Hepatocyte (in vitro differentiated cells): Measurements from ENCODE around the gene ODF2. TPM values are rescaled to one million over a fixed set of nuclear protein-coding genes. Genes with fewer than 3 reads are reported as not detected.

Source experiments
- DNase-seq: peaks from one replicate; pipeline ENCODE4 v3.0.0-alpha.2; 2016; ENCODE audit warnings: low spot score
- H2AFZ ChIP-seq: fragments of 200-600 bp; sonication (generic); 2 replicates; pipeline ENCODE4 v1.6.0; 2016; ENCODE audit warnings: antibody characterized with exemption, mild to moderate bottlenecking
- H3K27ac ChIP-seq: fragments of 200-600 bp; sonication (generic); 2 replicates; pipeline ENCODE4 v1.5.1; 2016; ENCODE audit warnings: mild to moderate bottlenecking
- H3K27me3 ChIP-seq: fragments of 200-600 bp; sonication (generic); 2 replicates; pipeline ENCODE4 v1.6.1; 2016
- H3K36me3 ChIP-seq: fragments of 200-600 bp; sonication (generic); replicated peaks from 2 replicates; pipeline ENCODE4 v1.5.1; 2016; ENCODE audit warnings: low read depth; ENCODE audit not compliant: insufficient read depth
- H3K4me1 ChIP-seq: fragments of 200-600 bp; sonication (generic); 2 replicates; pipeline ENCODE4 v1.5.1; 2016; ENCODE audit warnings: mild to moderate bottlenecking, moderate library complexity; ENCODE audit not compliant: insufficient read depth
- H3K4me2 ChIP-seq: fragments of 200-600 bp; sonication (generic); 2 replicates; pipeline ENCODE4 v1.6.0; 2016
- H3K4me3 ChIP-seq: fragments of 200-600 bp; sonication (generic); 2 replicates; pipeline ENCODE4 v1.5.1; 2016; ENCODE audit warnings: mild to moderate bottlenecking
- H3K79me2 ChIP-seq: fragments of 200-600 bp; sonication (generic); 2 replicates; pipeline ENCODE4 v1.6.0; 2017; ENCODE audit warnings: mild to moderate bottlenecking
- H3K9me2 ChIP-seq: fragments of 200-600 bp; sonication (generic); replicated peaks from 2 replicates; pipeline ENCODE4 v1.6.0; 2017; ENCODE audit warnings: mild to moderate bottlenecking; ENCODE audit not compliant: insufficient read depth
- H3K9me3 ChIP-seq: fragments of 200-600 bp; sonication (generic); 2 replicates; pipeline ENCODE4 v1.5.1; 2016; ENCODE audit warnings: low read depth, mild to moderate bottlenecking
- H4K20me1 ChIP-seq: fragments of 200-600 bp; sonication (generic); 2 replicates; pipeline ENCODE4 v1.6.0; 2016; ENCODE audit warnings: mild to moderate bottlenecking; ENCODE audit not compliant: insufficient read depth, poor library complexity, severe bottlenecking
- CTCF ChIP-seq: fragments of 200-600 bp; sonication (generic); IDR thresholded peaks from 2 replicates; pipeline ENCODE4 v1.5.1; 2016; ENCODE audit warnings: antibody characterized with exemption, mild to moderate bottlenecking; ENCODE audit not compliant: poor library complexity
- EZH2 ChIP-seq: fragments of 200-600 bp; sonication (generic); IDR thresholded peaks from 2 replicates; pipeline ENCODE4 v1.6.1; 2016; ENCODE audit warnings: antibody characterized with exemption, mild to moderate bottlenecking, borderline replicate concordance
- EZH2phosphoT487 ChIP-seq: fragments of 200-600 bp; sonication (generic); IDR thresholded peaks from one replicate; pipeline ENCODE4 v1.6.1; 2018; ENCODE audit warnings: antibody characterized with exemption, mild to moderate bottlenecking, low read depth, moderate library complexity; ENCODE audit not compliant: unreplicated experiment, severe bottlenecking
- WGBS: methylation state at CpG from one replicate; pipeline ENCODE4 v1.1.6; 2016; ENCODE audit warnings: low lambda C conversion rate; ENCODE audit errors: missing lambda C conversion rate; 5-methylcytosine and 5-hydroxymethylcytosine counted together
- polyA plus RNA-seq: library from polyadenylated mRNA; unstranded; fragments of >200 nt; fragmentation: Nextera tagmentation; extraction: Ambion mirVana; gene quantifications from 2 replicates; pipeline ENCODE4 v1.2.1, GENCODE V29; 2016
- total RNA-seq: library from RNA; depleted of rRNA; stranded (reverse); fragments of >200 nt; gene quantifications from 2 replicates; pipeline ENCODE4 v1.2.3, GENCODE V29; 2014

ODF2 gene
- total and polyA plus RNA-seq, 2 experiments from 2014 or later: 18.4 to 20.5 TPM

- Histone ChIP-seq H3K79me2 (no peaks in the 10 kb centered on the region), H3K36me3 (no peaks in the 10 kb centered on the region), H3K9me3 (no peaks in the 10 kb centered on the region), H3K4me3 (no peak overlapping the region), H3K27me3 (no peaks in the 10 kb centered on the region), H3K9me2 (no peaks in the 10 kb centered on the region), H3K4me1 (no peaks in the 10 kb centered on the region), H3K27ac (no peak overlapping the region), H3K4me2 (no peak overlapping the region), H4K20me1 (no peaks in the 10 kb centered on the region), H2AFZ (no peak overlapping the region)
- WGBS: 96% methylated on average over 5 of the region's 5 CpGs
- no peak for TF ChIP-seq EZH2
- no peak for TF ChIP-seq CTCF
- no peak for TF ChIP-seq EZH2phosphoT487
- no peak for DNase-seq
Observed at GRCh38 chr9:128473104-128473503, 17.3 kb downstream of the ODF2 start.

- WGBS: 97% methylated on average over 7 of the region's 7 CpGs
- no peaks in the 10 kb centered on the region for H3K36me3 ChIP-seq
- H2AFZ ChIP-seq: no peak overlapping the region
- H3K79me2 ChIP-seq: no peaks in the 10 kb centered on the region
- no peak overlapping the region for H3K4me2 ChIP-seq
- H3K4me1 ChIP-seq: no peaks in the 10 kb centered on the region
- no peaks in the 10 kb centered on the region for H4K20me1 ChIP-seq
- no peaks in the 10 kb centered on the region for H3K9me3 ChIP-seq
- no peaks in the 10 kb centered on the region for H3K27me3 ChIP-seq
- TF ChIP-seq EZH2phosphoT487 (no peak), CTCF (no peak), EZH2 (no peak)
- H3K4me3 ChIP-seq: no peak overlapping the region
- no peak overlapping the region for H3K27ac ChIP-seq
- no peaks in the 10 kb centered on the region for H3K9me2 ChIP-seq
- DNase-seq: no peak
Observed at GRCh38 chr9:128475867-128476266, 20.1 kb downstream of the ODF2 start.

- Histone ChIP-seq H3K4me1 (no peaks in the 10 kb centered on the region), H3K27me3 (no peaks in the 10 kb centered on the region), H4K20me1 (no peaks in the 10 kb centered on the region), H3K36me3 (no peaks in the 10 kb centered on the region), H3K27ac (no peak overlapping the region), H3K4me3 (no peak overlapping the region), H3K9me3 (no peaks in the 10 kb centered on the region), H2AFZ (no peak overlapping the region), H3K79me2 (no peaks in the 10 kb centered on the region), H3K9me2 (no peaks in the 10 kb centered on the region), H3K4me2 (no peak overlapping the region)
- WGBS: 100% methylated on average over 1 of the region's 1 CpG
- no peak for TF ChIP-seq EZH2
- no peak for DNase-seq
Observed at GRCh38 chr9:128479262-128479661, 23.5 kb downstream of the ODF2 start.

- Histone ChIP-seq H2AFZ (no peak overlapping the region), H3K36me3 (no peaks in the 10 kb centered on the region), H3K4me1 (no peaks in the 10 kb centered on the region), H3K9me3 (no peaks in the 10 kb centered on the region), H3K9me2 (no peaks in the 10 kb centered on the region), H3K27ac (no peak overlapping the region), H3K27me3 (no peaks in the 10 kb centered on the region), H3K79me2 (no peaks in the 10 kb centered on the region), H3K4me3 (no peak overlapping the region), H4K20me1 (no peaks in the 10 kb centered on the region), H3K4me2 (no peak overlapping the region)
- 98% methylated on average over 10 of the region's 10 CpGs for WGBS
- DNase-seq: no peak
- TF ChIP-seq EZH2: no peak
- no peak for TF ChIP-seq CTCF
- no peak for TF ChIP-seq EZH2phosphoT487
Observed at GRCh38 chr9:128481561-128481960, 25.8 kb downstream of the ODF2 start.
